ENCODE data around the gene TEX51. TPM values are rescaled to one million over a fixed set of nuclear protein-coding genes. Genes with fewer than 3 reads are reported as not detected.

Gene TEX51
- total RNA-seq, 1 donor from 2014 or later = not detected

DNA sequence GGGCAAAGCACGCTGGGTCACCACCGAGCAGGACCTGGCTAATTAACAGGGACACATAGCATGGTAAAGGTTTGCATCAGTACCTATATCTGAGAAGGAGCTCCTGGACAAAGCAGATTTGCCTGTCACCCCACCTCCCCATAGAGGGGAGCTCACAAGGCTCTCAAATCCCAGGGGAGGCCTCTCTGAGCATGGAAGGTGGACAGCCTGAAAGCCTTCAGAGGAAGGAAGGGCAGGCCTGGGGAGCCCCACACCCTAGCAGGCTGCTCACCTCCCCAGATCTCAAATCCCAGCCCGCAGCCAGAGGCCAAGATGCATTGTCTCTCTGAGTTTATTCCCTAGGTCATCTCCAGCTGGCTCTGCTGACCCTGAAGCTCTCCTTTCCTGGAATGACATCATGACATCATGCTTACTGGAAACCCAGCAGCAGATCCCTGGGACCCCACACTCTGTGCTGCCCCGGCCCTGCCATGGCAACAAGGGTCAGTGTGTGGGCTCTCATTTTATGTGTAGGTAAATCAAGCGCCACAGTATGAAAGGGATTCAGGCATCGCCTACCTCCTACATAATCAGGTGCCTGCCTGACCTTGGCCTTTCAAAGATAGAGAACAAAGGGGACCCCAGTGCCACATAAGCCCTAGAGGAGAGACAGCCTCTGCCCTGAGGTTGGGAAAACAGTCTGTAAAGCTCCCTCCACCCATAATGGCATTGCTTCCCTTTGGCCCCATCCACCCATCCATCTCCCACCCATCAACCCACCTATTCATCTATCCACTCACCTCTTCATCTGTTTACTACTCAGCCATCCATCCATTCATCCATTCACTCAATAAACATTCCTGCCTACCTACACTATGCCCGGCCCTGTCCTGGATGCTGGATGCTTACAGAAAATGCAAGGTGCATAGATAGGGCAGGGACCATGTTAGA lies 15.7 kb upstream of the TEX51 start:
- H3K36me3 Mint-ChIP-seq (ENCODE audit: low read depth) = no peaks in the 10 kb centered on the region
- intact Hi-C loops (cut with micrococcal nuclease) = no loop called here
- no peak overlapping the region for H3K27ac Mint-ChIP-seq
- DNase-seq = no peak
- H3K4me1 Mint-ChIP-seq = peaks cover 4% of the 10 kb centered on the region
- peaks cover 8% of the 10 kb centered on the region for H3K27me3 Mint-ChIP-seq
- no peak overlapping the region for H3K4me3 Mint-ChIP-seq
- no peaks in the 10 kb centered on the region for H3K9me3 Mint-ChIP-seq

DNA sequence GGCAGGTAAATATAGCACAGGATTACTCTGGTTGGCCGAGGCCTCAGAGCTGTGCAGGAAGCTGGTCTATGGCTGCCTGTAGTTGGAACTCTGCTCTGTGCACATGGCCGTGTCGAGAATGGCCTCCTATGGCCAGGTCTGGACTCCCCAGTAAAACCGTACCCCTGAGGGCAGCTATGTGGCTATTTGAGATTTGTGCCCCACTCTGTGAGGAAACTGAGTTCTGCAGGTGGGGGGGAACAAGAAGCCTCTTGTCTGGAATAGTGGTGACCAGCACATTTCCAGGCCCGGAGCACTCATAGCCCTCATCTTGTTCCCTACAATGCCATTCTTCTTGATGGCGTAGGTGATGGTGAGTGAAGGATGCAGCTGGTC lies 15.0 kb upstream of the TEX51 start:
- H3K27ac Mint-ChIP-seq = no peak overlapping the region
- H3K9me3 Mint-ChIP-seq = no peaks in the 10 kb centered on the region
- H3K4me1 Mint-ChIP-seq = peaks cover 4% of the 10 kb centered on the region
- H3K27me3 Mint-ChIP-seq = peaks cover 8% of the 10 kb centered on the region
- no peak for DNase-seq
- no peaks in the 10 kb centered on the region for H3K36me3 Mint-ChIP-seq (ENCODE audit: low read depth)
- intact Hi-C loops (cut with micrococcal nuclease) = no loop called here
- H3K4me3 Mint-ChIP-seq = no peak overlapping the region

DNA sequence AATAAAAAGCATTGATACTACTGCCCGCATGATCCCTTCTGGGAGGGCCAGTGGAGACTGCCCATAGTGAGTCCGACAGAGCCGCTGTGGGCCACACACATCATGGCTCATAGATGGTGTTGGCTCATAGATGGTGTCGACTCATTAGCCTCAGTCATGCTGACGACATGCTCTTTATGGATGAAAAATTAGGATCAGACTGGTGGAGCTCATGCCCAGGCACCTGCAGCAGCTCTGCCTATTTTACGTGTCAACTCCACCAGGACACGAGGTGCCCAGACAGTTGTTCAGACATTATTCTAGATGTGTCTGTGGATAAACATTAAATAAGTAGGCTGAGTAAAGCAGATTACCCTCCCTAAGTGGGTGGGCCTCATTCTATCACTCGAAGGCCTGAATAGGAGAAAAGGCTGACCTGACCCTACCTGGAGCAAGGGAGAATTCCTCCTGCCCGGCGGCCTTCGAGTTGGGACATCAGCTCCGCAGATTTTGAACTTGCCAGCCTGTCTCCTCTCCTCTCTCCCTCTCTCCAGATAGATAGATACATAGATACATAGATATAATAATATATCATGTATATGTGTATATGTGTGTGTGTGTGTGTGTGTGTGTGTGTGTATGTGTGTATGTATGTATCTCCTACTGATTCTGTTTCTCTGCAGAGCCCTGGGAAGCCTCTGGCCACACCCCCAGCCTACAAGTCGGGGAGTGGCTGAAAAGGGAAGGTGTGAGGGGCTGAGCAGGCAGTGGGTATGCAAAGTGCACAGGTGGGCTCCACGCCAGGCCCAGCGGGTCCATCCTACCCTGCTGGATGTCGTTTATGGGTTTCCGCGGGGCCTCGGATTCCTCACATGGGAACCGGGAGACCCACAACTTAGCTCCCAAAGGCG lies 13.6 kb upstream of the TEX51 start:
- Mint-ChIP-seq H3K9me3 (no peaks in the 10 kb centered on the region), H3K4me3 (no peak overlapping the region)
- intact Hi-C loops (cut with micrococcal nuclease) = no loop called here

DNA sequence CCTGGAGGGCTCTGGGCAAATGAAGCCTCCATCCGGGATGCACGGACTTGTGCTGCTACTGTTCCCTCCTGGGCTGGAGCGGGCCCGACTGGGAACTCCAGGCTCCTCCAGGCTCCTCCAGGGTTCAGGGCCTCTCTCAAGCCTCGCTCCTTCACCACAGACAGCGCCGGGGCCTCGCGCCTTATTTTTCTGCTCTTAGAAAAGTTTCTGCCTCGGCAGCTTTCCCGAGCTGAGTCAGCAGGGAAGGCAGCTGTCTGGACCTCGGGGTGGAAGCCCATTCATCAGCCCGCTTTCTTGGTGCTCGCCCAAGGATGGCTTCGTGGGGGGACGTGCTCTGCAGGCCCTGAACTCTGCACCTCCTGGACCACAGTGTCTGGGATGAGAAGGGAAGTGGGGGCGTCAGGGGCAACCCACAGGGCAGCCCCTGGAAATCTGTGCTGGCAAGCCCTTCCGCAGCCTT lies 12.9 kb upstream of the TEX51 start:
- peaks cover 8% of the 10 kb centered on the region for H3K27me3 Mint-ChIP-seq
- peaks cover 4% of the 10 kb centered on the region for H3K4me1 Mint-ChIP-seq
- no peaks in the 10 kb centered on the region for H3K9me3 Mint-ChIP-seq
- no peak overlapping the region for H3K4me3 Mint-ChIP-seq
- intact Hi-C loops (cut with micrococcal nuclease) = no loop called here
- H3K36me3 Mint-ChIP-seq (ENCODE audit: low read depth) = no peaks in the 10 kb centered on the region
- no peak overlapping the region for H3K27ac Mint-ChIP-seq
- no peak for DNase-seq

More for the DNA sequence above, 13.6 kb upstream of the TEX51 start:
- Mint-ChIP-seq H3K27me3 (peaks cover 8% of the 10 kb centered on the region), H3K36me3 (ENCODE audit: low read depth) (no peaks in the 10 kb centered on the region), H3K27ac (no peak overlapping the region), H3K4me1 (peaks cover 4% of the 10 kb centered on the region)
- no peak for DNase-seq

DNA sequence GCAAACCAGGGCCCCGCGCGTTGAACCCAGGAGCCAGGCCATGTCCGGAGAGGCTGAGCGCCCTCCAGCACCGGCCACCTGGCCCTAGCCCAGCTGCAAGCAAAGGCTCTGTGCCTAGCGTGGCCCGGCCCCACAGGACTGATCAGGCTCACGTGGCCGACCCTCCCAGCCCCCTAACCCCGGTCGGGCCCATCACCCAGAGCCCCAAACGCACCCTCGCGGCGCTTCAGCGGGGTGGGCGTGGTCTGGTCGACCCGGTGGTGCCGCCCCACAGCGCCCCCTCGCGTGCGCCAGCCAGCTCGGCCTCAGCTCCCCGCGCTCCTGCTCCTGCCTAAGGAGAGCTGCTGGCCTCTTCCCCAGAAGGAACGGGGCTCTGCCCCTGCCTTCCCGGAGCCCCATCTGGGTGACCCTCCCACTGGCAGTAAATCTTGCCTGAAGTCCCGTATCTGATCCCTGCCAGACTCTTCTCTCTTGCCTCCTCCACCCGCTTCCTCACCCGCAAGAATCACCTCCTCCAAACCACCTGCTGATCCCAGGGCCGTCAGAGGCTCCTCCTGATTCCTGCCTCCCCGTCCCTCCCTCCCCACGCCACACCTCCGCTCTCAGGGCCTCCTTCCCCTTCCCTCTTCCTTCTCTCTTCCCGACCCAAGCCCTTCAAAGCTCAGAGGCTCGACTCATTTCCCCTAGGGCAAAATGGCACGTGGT lies 12.3 kb upstream of the TEX51 start:
- Mint-ChIP-seq H3K36me3 (ENCODE audit: low read depth) (no peaks in the 10 kb centered on the region), H3K9me3 (no peaks in the 10 kb centered on the region), H3K27me3 (peaks cover 10% of the 10 kb centered on the region), H3K4me3 (peak overlapping the region; percentile 40), H3K27ac (peak overlapping the region; percentile 8), H3K4me1 (peaks cover 4% of the 10 kb centered on the region)
- DNase-seq = peak; percentile 87
- intact Hi-C loops (cut with micrococcal nuclease) = no loop called here

DNA sequence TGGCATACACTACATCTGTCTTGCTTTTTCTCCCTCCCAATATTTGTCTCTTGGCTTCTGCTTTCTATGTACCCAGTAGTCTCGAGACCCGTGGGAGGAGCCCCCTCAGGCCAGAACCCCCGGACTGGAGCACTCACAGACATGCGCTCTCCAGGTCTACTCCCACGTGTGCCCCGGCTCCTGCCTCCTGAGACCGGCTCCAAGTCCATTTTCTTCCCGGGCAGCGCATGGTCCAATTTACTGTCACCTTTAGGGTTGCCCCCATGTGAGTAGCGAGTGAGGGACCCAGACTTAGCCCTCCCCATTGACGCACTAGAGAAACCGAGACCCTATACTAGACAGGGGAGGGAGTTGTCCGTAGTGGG lies 11.8 kb upstream of the TEX51 start:
- H3K27me3 Mint-ChIP-seq = peaks cover 10% of the 10 kb centered on the region
- intact Hi-C loops (cut with micrococcal nuclease) = no loop called here
- H3K36me3 Mint-ChIP-seq (ENCODE audit: low read depth) = no peaks in the 10 kb centered on the region
- DNase-seq = no peak
- H3K27ac Mint-ChIP-seq = no peak overlapping the region
- H3K9me3 Mint-ChIP-seq = no peaks in the 10 kb centered on the region
- H3K4me1 Mint-ChIP-seq = peaks cover 4% of the 10 kb centered on the region
- H3K4me3 Mint-ChIP-seq = no peak overlapping the region

DNA sequence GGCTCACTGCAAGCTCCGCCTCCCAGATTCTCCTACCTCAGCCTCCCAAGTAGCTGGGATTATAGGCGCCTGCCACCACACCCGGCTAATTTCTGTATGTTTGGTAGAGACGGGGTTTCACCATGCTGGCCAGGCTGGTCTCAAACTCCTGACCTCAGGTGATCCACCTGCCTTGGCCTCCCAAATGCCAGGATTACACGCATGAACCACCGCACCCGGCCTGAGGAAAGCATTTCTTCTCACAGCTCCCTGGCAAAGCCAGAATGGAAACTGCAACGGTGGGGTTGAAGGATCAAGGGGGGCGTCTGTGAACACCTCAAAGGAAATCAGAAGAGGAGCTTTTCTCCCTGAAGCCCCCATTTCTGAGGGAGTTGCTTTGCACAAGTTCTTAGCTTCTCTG lies 11.2 kb upstream of the TEX51 start:
- no peak overlapping the region for H3K27ac Mint-ChIP-seq
- peaks cover 4% of the 10 kb centered on the region for H3K4me1 Mint-ChIP-seq
- DNase-seq = no peak
- H3K4me3 Mint-ChIP-seq = no peak overlapping the region
- intact Hi-C loops (cut with micrococcal nuclease) = no loop called here
- peaks cover 10% of the 10 kb centered on the region for H3K27me3 Mint-ChIP-seq
- no peaks in the 10 kb centered on the region for H3K9me3 Mint-ChIP-seq
- no peaks in the 10 kb centered on the region for H3K36me3 Mint-ChIP-seq (ENCODE audit: low read depth)

DNA sequence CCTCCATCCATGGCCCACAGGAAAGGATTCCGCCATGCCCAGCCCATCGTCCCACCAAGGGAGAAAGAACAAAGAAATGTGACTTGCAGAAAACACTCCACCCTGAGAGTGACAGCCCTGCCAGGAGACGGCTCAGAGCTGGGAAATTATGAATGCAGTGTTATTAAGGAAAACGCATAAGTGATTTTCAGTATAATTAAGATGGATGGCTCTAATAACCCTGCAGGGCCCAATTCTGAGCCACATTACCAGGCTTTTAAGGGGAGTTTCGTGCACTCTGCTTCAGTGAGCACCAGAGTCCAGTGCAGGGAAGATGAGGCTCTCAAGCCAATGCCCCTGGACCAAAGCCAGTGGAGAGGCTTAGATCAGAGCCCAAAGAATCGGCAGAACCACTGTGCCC lies 10.6 kb upstream of the TEX51 start:
- DNase-seq = no peak
- no peaks in the 10 kb centered on the region for H3K9me3 Mint-ChIP-seq
- intact Hi-C loops (cut with micrococcal nuclease) = no loop called here
- H3K4me1 Mint-ChIP-seq = peaks cover 4% of the 10 kb centered on the region
- H3K4me3 Mint-ChIP-seq = no peak overlapping the region
- H3K27me3 Mint-ChIP-seq = peaks cover 10% of the 10 kb centered on the region
- no peak overlapping the region for H3K27ac Mint-ChIP-seq
- H3K36me3 Mint-ChIP-seq (ENCODE audit: low read depth) = no peaks in the 10 kb centered on the region

DNA sequence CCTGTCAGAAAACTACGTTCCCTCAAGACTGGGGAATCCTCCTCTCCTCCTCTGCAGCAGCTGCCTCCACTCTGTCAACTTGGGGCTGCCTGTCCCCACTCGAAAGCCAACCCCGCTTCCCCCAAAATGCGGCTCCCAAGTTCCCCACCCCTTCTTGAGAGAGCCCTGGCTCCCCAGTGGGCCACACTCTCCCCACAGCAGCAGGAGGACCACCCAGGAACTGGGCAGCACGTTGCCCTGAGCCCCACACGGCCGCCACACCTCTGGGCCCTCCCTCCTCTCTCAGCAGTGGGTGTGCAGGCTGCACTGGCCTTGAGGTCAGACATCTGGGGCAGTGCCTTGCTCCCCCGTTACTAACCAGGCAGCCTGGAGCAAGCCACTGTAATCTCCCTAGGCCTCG lies 9.6 kb upstream of the TEX51 start:
- Mint-ChIP-seq H3K27ac (no peak overlapping the region), H3K27me3 (peaks cover 10% of the 10 kb centered on the region), H3K4me3 (no peak overlapping the region), H3K9me3 (no peaks in the 10 kb centered on the region), H3K4me1 (peaks cover 4% of the 10 kb centered on the region), H3K36me3 (ENCODE audit: low read depth) (no peaks in the 10 kb centered on the region)
- intact Hi-C loops (cut with micrococcal nuclease) = no loop called here
- no peak for DNase-seq

DNA sequence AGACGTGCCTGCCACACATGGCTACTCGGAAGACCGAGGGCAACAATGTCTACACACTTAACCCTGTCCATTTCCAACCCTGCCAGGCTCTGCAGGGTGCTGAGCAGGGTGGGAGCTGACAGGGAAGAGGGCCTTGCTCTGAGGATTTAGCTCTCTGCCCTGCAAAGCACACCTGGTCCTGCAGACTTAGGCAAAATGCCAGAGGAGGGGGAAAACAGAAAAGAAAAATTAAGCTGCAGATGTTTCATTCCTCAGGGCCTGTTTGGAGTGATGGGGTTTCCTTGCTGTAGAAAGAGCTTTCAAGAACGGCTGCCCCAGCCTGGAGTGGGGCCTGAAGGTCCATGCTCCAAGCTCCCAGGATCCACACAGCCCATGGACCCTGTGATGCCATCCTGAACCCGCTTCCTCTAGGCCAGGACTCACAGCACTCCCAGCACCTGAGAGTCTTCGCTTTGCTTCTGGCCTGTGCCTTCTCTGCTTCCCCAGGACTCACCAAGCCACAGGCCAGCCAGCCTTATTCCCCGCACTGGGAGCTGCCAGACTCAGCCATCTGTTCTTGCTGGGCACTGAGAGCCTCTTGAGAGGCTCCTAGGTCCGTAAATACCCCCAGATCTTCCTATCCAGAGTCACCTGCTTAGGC lies 9.1 kb upstream of the TEX51 start:
- intact Hi-C loops (cut with micrococcal nuclease) = no loop called here
- peaks cover 4% of the 10 kb centered on the region for H3K4me1 Mint-ChIP-seq
- DNase-seq = no peak
- H3K4me3 Mint-ChIP-seq = no peak overlapping the region
- H3K27me3 Mint-ChIP-seq = peaks cover 10% of the 10 kb centered on the region
- H3K9me3 Mint-ChIP-seq = no peaks in the 10 kb centered on the region
- H3K27ac Mint-ChIP-seq = no peak overlapping the region
- no peaks in the 10 kb centered on the region for H3K36me3 Mint-ChIP-seq (ENCODE audit: low read depth)

DNA sequence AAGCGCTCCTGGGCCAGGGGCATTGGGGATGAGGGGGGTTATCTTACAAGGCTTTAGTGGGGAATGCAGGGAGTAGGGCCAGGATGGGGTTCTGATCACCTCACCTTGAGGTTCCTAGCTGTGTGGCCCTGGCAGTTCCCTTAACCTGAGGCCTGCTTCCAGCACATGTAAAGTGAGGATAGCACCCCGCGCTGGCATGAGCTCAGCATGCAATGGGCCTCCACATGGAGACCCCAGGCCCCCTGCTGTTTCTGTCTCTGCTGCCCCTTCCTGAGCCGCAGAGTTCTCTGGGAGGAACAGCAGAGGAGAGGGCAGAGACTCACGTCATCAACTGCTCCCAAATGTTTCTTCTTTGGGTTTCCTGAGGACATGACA lies 8.6 kb upstream of the TEX51 start:
- no peak overlapping the region for H3K4me3 Mint-ChIP-seq
- H3K36me3 Mint-ChIP-seq (ENCODE audit: low read depth) = no peaks in the 10 kb centered on the region
- intact Hi-C loops (cut with micrococcal nuclease) = no loop called here
- no peak for DNase-seq
- no peak overlapping the region for H3K27ac Mint-ChIP-seq
- peaks cover 10% of the 10 kb centered on the region for H3K27me3 Mint-ChIP-seq
- H3K4me1 Mint-ChIP-seq = peaks cover 4% of the 10 kb centered on the region
- no peaks in the 10 kb centered on the region for H3K9me3 Mint-ChIP-seq

DNA sequence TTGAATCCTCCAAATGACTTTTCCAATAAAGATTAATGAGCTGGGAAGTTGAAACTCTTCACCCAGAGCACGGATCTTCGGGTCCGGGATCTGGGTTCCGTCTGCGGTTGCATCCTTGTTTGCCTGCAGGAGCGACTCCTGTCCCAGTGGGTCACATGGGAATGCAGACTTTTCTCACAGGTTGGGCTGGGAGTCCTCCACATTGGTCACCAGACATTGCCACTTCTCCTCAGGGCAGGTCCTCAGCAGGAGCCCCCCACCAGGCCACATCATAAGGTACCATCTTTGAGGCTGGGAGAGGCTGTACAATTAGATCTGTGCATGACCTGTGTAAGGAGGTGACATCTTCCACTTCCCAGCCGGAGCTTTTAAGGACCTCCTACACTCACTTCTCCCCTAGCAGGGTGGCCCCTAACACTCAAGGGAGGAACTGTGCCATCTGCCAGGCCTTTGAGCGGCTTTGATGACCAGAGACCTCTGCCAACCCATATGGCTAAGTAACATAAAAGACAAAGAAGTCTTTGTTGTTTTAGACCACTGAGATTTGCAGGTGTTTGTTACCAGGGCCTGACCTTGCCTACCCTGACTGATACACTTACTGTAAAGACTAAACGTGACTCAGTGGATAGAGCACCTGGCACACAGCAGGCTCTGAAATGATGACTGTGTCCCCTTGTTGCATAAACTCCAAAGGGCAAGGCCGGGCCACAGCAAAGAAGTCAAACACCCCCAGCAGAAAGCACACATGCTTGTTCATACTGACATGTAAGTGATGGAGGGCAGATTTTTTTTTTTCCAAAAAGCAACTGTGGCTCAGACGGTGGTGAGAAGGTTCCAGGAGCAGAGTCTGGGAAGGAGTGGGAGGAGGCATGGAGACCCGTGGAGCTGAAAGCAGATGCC lies 7.9 kb upstream of the TEX51 start:
- H3K27me3 Mint-ChIP-seq = peaks cover 10% of the 10 kb centered on the region
- no peak for DNase-seq
- no peaks in the 10 kb centered on the region for H3K9me3 Mint-ChIP-seq
- H3K27ac Mint-ChIP-seq = no peak overlapping the region
- H3K4me1 Mint-ChIP-seq = peaks cover 4% of the 10 kb centered on the region
- no peaks in the 10 kb centered on the region for H3K36me3 Mint-ChIP-seq (ENCODE audit: low read depth)
- intact Hi-C loops (cut with micrococcal nuclease) = no loop called here
- H3K4me3 Mint-ChIP-seq = no peak overlapping the region
